ENCODE results near the gene EFCAB11. TPM values are rescaled to one million over a fixed set of nuclear protein-coding genes. Genes with fewer than 3 reads are reported as not detected.

Gene EFCAB11
- total and polyA plus RNA-seq, 2 experiments from 2014 or later = 7.2 to 10.8 TPM

- H4K20me1 ChIP-seq (ENCODE audit: insufficient read depth, poor library complexity, severe bottlenecking) = no peaks in the 10 kb centered on the region
- H3K27ac ChIP-seq = no peak overlapping the region
- H3K9me2 ChIP-seq (replicated peaks; ENCODE audit: insufficient read depth) = no peaks in the 10 kb centered on the region
- TF ChIP-seq EZH2phosphoT487 (IDR thresholded peaks at IDR 0.05; ENCODE audit: low read depth, severe bottlenecking, unreplicated experiment) = no peak
- no peaks in the 10 kb centered on the region for H3K79me2 ChIP-seq
- H2AFZ ChIP-seq = no peak overlapping the region
- no peaks in the 10 kb centered on the region for H3K9me3 ChIP-seq (ENCODE audit: low read depth)
- H3K4me2 ChIP-seq = no peak overlapping the region
- WGBS (ENCODE audit: low lambda C conversion rate, missing lambda C conversion rate) = 85% methylated on average over 6 of the region's 8 CpGs
- no peak for DNase-seq (ENCODE audit: low spot score)
- no peaks in the 10 kb centered on the region for H3K36me3 ChIP-seq (replicated peaks; ENCODE audit: insufficient read depth, low read depth)
- no peaks in the 10 kb centered on the region for H3K27me3 ChIP-seq
- H3K4me3 ChIP-seq = no peak overlapping the region
- no peaks in the 10 kb centered on the region for H3K4me1 ChIP-seq (ENCODE audit: insufficient read depth)
These were observed 174.8 kb downstream of the EFCAB11 start for GRCh38 chr14:89779707-89780106.

DNA sequence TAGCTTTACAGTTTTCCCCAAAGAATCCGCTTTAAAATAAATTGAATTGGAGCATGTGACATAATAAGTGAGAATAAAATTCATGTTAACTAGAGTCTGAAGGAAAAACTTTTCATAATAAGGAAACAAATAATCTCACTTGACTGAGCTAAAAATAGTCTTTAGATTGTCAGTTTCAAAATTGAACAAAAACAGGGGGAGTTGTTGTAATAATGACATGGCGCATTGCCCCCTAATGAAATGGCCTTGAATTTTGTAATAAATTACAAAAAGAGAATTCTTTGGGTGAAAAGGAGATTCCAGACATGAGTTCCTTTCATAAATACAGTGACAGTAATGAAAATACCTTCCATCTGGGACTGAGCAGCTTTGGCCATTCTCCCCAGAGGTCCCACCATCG lies 178.6 kb downstream of the EFCAB11 start:
- DNase-seq (ENCODE audit: low spot score) = no peak
- 98% methylated on average over 3 of the region's 3 CpGs for whole genome bisulfite sequencing (ENCODE audit: low lambda C conversion rate, missing lambda C conversion rate)
- H3K27ac ChIP-seq = no peak overlapping the region

DNA sequence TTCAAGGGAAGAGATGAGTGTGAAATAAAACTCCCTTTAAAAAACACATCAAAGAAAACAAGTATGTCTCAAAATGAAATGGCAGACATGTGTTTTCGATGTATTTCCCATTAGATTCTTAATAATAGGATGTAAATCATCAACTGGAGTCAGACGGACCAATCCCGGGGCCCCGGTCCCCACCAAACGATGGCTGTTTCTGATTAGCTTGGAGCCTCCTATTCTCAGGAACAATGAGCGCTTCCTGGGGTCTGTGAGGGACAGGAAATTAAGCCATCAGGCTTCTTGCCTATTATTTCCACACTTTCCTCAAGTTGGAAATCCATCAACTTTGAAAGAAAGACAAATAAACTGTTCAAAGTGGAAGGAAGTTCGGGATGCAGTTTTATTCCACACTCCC lies 179.4 kb downstream of the EFCAB11 start:
- H2AFZ ChIP-seq = no peak overlapping the region
- H4K20me1 ChIP-seq (ENCODE audit: insufficient read depth, poor library complexity, severe bottlenecking) = no peaks in the 10 kb centered on the region
- H3K4me3 ChIP-seq = no peak overlapping the region
- H3K9me2 ChIP-seq (replicated peaks; ENCODE audit: insufficient read depth) = no peaks in the 10 kb centered on the region
- whole genome bisulfite sequencing (ENCODE audit: low lambda C conversion rate, missing lambda C conversion rate) = 62% methylated on average over 7 of the region's 7 CpGs
- TF ChIP-seq, protein P1, sequence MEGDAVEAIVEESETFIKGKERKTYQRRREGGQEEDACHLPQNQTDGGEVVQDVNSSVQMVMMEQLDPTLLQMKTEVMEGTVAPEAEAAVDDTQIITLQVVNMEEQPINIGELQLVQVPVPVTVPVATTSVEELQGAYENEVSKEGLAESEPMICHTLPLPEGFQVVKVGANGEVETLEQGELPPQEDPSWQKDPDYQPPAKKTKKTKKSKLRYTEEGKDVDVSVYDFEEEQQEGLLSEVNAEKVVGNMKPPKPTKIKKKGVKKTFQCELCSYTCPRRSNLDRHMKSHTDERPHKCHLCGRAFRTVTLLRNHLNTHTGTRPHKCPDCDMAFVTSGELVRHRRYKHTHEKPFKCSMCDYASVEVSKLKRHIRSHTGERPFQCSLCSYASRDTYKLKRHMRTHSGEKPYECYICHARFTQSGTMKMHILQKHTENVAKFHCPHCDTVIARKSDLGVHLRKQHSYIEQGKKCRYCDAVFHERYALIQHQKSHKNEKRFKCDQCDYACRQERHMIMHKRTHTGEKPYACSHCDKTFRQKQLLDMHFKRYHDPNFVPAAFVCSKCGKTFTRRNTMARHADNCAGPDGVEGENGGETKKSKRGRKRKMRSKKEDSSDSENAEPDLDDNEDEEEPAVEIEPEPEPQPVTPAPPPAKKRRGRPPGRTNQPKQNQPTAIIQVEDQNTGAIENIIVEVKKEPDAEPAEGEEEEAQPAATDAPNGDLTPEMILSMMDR (IDR thresholded peaks at IDR 0.05; ENCODE audit: poor library complexity) = no peak
- no peak for TF ChIP-seq EZH2 (IDR thresholded peaks at IDR 0.05; ENCODE audit: borderline replicate concordance)
- TF ChIP-seq EZH2phosphoT487 (IDR thresholded peaks at IDR 0.05; ENCODE audit: low read depth, severe bottlenecking, unreplicated experiment) = no peak
- no peak overlapping the region for H3K4me2 ChIP-seq
- H3K27ac ChIP-seq = no peak overlapping the region
- H3K27me3 ChIP-seq = no peaks in the 10 kb centered on the region
- H3K4me1 ChIP-seq (ENCODE audit: insufficient read depth) = no peaks in the 10 kb centered on the region
- no peak for DNase-seq (ENCODE audit: low spot score)
- H3K9me3 ChIP-seq (ENCODE audit: low read depth) = no peaks in the 10 kb centered on the region
- no peaks in the 10 kb centered on the region for H3K79me2 ChIP-seq
- H3K36me3 ChIP-seq (replicated peaks; ENCODE audit: insufficient read depth, low read depth) = no peaks in the 10 kb centered on the region

More for the DNA sequence above, 178.6 kb downstream of the EFCAB11 start:
- H3K4me2 ChIP-seq = no peak overlapping the region
- no peaks in the 10 kb centered on the region for H4K20me1 ChIP-seq (ENCODE audit: insufficient read depth, poor library complexity, severe bottlenecking)
- H3K27me3 ChIP-seq = no peaks in the 10 kb centered on the region
- no peaks in the 10 kb centered on the region for H3K4me1 ChIP-seq (ENCODE audit: insufficient read depth)
- no peak overlapping the region for H2AFZ ChIP-seq
- H3K9me2 ChIP-seq (replicated peaks; ENCODE audit: insufficient read depth) = no peaks in the 10 kb centered on the region
- H3K79me2 ChIP-seq = no peaks in the 10 kb centered on the region
- no peaks in the 10 kb centered on the region for H3K9me3 ChIP-seq (ENCODE audit: low read depth)
- TF ChIP-seq, protein P1 (IDR thresholded peaks at IDR 0.05; ENCODE audit: poor library complexity) = no peak
- TF ChIP-seq EZH2 (IDR thresholded peaks at IDR 0.05; ENCODE audit: borderline replicate concordance) = no peak
- TF ChIP-seq EZH2phosphoT487 (IDR thresholded peaks at IDR 0.05; ENCODE audit: low read depth, severe bottlenecking, unreplicated experiment) = no peak
- no peaks in the 10 kb centered on the region for H3K36me3 ChIP-seq (replicated peaks; ENCODE audit: insufficient read depth, low read depth)
- H3K4me3 ChIP-seq = no peak overlapping the region

- Histone ChIP-seq H3K27ac (peak overlapping the region; percentile 7), H3K4me1 (ENCODE audit: insufficient read depth) (no peaks in the 10 kb centered on the region), H2AFZ (no peak overlapping the region), H3K4me3 (no peak overlapping the region), H3K27me3 (no peaks in the 10 kb centered on the region), H3K4me2 (peak overlapping the region; percentile 60), H3K36me3 (replicated peaks; ENCODE audit: insufficient read depth, low read depth) (no peaks in the 10 kb centered on the region), H3K9me3 (ENCODE audit: low read depth) (no peaks in the 10 kb centered on the region), H3K79me2 (no peaks in the 10 kb centered on the region), H3K9me2 (replicated peaks; ENCODE audit: insufficient read depth) (no peaks in the 10 kb centered on the region), H4K20me1 (ENCODE audit: insufficient read depth, poor library complexity, severe bottlenecking) (no peaks in the 10 kb centered on the region)
- DNase-seq (ENCODE audit: low spot score) = peak; percentile 79
- TF ChIP-seq EZH2phosphoT487 (IDR thresholded peaks at IDR 0.05; ENCODE audit: low read depth, severe bottlenecking, unreplicated experiment) (no peak), EZH2 (IDR thresholded peaks at IDR 0.05; ENCODE audit: borderline replicate concordance) (no peak)
- TF ChIP-seq, protein P1 (IDR thresholded peaks at IDR 0.05; ENCODE audit: poor library complexity) = no peak
- 30% methylated on average over 12 of the region's 12 CpGs for WGBS (ENCODE audit: low lambda C conversion rate, missing lambda C conversion rate)
These were observed 180.8 kb downstream of the EFCAB11 start for GRCh38 chr14:89773644-89774316.

Data from hepatocyte (in vitro differentiated cells).